RWPE1 (cell line): ENCODE measurements around the gene ZSWIM5.
A peak's percentile ranks its signal among the peaks of the same experiment; 100 is the strongest.

Experiments
- CTCF ChIA-PET: fragments of 350-600 bp; sonication (Branson Sonifier 250); formaldehyde crosslinking; extraction: SDS; loops from one replicate; lab custom pipeline; 2021; lab: Yijun Ruan, JAX
- POLR2A ChIA-PET: fragments of 400-600 bp; formaldehyde crosslinking; extraction: SDS; loops from one replicate; lab custom pipeline; 2020; ENCODE audit warnings: antibody characterized with exemption; ENCODE audit not compliant: low non-redundant PET; lab: Yijun Ruan, JAX
- DNase-seq: peaks from one replicate; pipeline ENCODE4 v3.0.0; 2012; ENCODE audit warnings: low spot score
- H3K27ac ChIP-seq: fragments of 450-650 bp; 2 replicates; pipeline ENCODE4 v1.5.1; 2017
- CTCF ChIP-seq: fragments of 450-650 bp; conservative IDR thresholded peaks from 2 replicates; pipeline ENCODE4 v1.5.1; 2017; ENCODE audit warnings: low read depth, mild to moderate bottlenecking

The ZSWIM5 gene

GRCh38 chr1:45010855-45011811, 195.3 kb downstream of the ZSWIM5 start, which contains the start of gene HECTD3:
TSS of gene HECTD3 (minus strand) at chr1:45011324. CDS start at chr1:45011257, 67 bp downstream.
- DNase-seq: peak; percentile 66
- H3K27ac ChIP-seq: peak within 1 kb of the TSS; percentile 91
- ChIA-PET POLR2A (interaction anchor here (0.5 to 1.8 kb wide), 8 partner anchors 89 to 481 kb away, joined by 3 to 10 read pairs (median 4); partner anchors contain the start of genes MUTYH and TOE1), CTCF (interaction anchor here (0.7 to 1.6 kb wide), 4 partner anchors 218 to 482 kb away, joined by 3 to 7 read pairs (median 4); no protein-coding TSS in a partner anchor)
- TF ChIP-seq CTCF: no peak

GRCh38 chr1:45009956-45010854, 196.2 kb downstream of the ZSWIM5 start:
- ChIA-PET CTCF (interaction anchor here (0.6 to 1.3 kb wide), 3 partner anchors 281 to 334 kb away, joined by 3 to 4 read pairs (median 3); no protein-coding TSS in a partner anchor), POLR2A (interaction anchor here (0.5 to 1.8 kb wide), 7 partner anchors 88 to 482 kb away, joined by 3 to 10 read pairs (median 3); partner anchors contain the start of genes MUTYH and TOE1)
- H3K27ac ChIP-seq: peak overlapping the region; percentile 91
- peak; percentile 41 for DNase-seq
- no peak for TF ChIP-seq CTCF

- POLR2A ChIA-PET: no interaction called here
- DNase-seq: no peak
- CTCF ChIA-PET: interaction anchor here (0.6 kb wide), 2 partner anchors 64 to 335 kb away, joined by 3 to 4 read pairs; no protein-coding TSS in a partner anchor
- H3K27ac ChIP-seq: no peak overlapping the region
- no peak for TF ChIP-seq CTCF
These were observed 197.0 kb downstream of the ZSWIM5 start for GRCh38 chr1:45009296-45009865.

- ChIA-PET CTCF (interaction anchor here (0.6 kb wide), 2 partner anchors 65 to 277 kb away, joined by 3 to 8 read pairs; no protein-coding TSS in a partner anchor), POLR2A (no interaction called here)
- H3K27ac ChIP-seq: no peak overlapping the region
- DNase-seq: no peak
- TF ChIP-seq CTCF: no peak
These were observed 197.9 kb downstream of the ZSWIM5 start for GRCh38 chr1:45008516-45008915.

GRCh38 chr1:45008076-45008475, 198.3 kb downstream of the ZSWIM5 start:
- no peak overlapping the region for H3K27ac ChIP-seq
- DNase-seq: no peak
- no peak for TF ChIP-seq CTCF
- ChIA-PET POLR2A (no interaction called here), CTCF (interaction anchor here (0.6 kb wide), 1 partner anchor 276 kb away, joined by 8 read pairs; no protein-coding TSS in a partner anchor)
